ENCODE measurements around the gene SLC25A1. TPM values are rescaled to one million over a fixed set of nuclear protein-coding genes. Genes with fewer than 3 reads are reported as not detected.

Gene SLC25A1
- total RNA-seq, 4 donors from 2014 or later: 49.2 to 68.0 (median 57.3) TPM

DNA sequence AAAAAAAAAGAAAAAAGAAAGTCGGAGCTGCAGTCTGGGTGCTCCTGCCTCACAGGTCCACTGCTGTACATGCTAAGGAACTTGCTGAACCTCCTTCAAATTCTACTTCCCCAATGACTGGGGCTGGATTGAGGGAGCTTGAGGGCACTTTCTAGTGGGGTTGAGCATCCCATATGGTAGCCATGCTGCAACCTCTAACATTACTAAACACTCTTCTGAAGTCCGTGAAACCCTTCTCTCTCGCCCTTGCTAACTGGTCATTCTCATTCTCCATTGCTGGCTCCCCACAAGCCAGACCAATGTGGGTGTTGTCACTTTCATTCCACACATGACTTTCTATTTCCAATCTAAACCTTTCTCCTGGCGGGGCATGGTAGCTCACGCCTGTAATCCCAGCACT lies 35.3 kb downstream of the SLC25A1 start:
- no peaks in the 10 kb centered on the region for H3K9me3 ChIP-seq
- peaks cover 7 to 21% (median 12%) of the 10 kb centered on the region in 3 donors for H3K4me1 ChIP-seq
- intact Hi-C loops (cut with DNase I): no loop called here
- DNase-seq: no peak
- peaks cover 23 to 47% (median 39%) of the 10 kb centered on the region in 3 donors for H3K36me3 ChIP-seq
- TF ChIP-seq, protein P1, sequence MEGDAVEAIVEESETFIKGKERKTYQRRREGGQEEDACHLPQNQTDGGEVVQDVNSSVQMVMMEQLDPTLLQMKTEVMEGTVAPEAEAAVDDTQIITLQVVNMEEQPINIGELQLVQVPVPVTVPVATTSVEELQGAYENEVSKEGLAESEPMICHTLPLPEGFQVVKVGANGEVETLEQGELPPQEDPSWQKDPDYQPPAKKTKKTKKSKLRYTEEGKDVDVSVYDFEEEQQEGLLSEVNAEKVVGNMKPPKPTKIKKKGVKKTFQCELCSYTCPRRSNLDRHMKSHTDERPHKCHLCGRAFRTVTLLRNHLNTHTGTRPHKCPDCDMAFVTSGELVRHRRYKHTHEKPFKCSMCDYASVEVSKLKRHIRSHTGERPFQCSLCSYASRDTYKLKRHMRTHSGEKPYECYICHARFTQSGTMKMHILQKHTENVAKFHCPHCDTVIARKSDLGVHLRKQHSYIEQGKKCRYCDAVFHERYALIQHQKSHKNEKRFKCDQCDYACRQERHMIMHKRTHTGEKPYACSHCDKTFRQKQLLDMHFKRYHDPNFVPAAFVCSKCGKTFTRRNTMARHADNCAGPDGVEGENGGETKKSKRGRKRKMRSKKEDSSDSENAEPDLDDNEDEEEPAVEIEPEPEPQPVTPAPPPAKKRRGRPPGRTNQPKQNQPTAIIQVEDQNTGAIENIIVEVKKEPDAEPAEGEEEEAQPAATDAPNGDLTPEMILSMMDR (IDR thresholded peaks at IDR 0.05): no peak
- no peak for TF ChIP-seq POLR2A (IDR thresholded peaks at IDR 0.05)
- H3K27ac ChIP-seq: no peak overlapping the region
- 88 to 89% methylated on average over 3 to 4 of the region's 5 CpGs for WGBS, 2 donors
- peaks cover 0 to 13% (median 0%) of the 10 kb centered on the region in 4 donors for H3K27me3 ChIP-seq
- H3K4me3 ChIP-seq: peak overlapping the region in 2 of 4 donors; percentile 80 to 90

GRCh38 chr22:19142394-19142793 lies 36.1 kb downstream of the SLC25A1 start:
- WGBS, 2 donors: 100% methylated on average over 2 to 6 of the region's 9 CpGs
- Histone ChIP-seq H3K27ac (no peak overlapping the region), H3K36me3 (peaks cover 29 to 55% (median 46%) of the 10 kb centered on the region in 3 donors), H3K27me3 (peaks cover 0 to 5% (median 0%) of the 10 kb centered on the region in 4 donors), H3K4me3 (no peak overlapping the region), H3K9me3 (no peaks in the 10 kb centered on the region), H3K4me1 (peaks cover 7 to 21% (median 12%) of the 10 kb centered on the region in 3 donors)
- TF ChIP-seq POLR2A (IDR thresholded peaks at IDR 0.05): no peak
- TF ChIP-seq, protein P1 (IDR thresholded peaks at IDR 0.05): no peak
- no peak for DNase-seq
- intact Hi-C loops (cut with DNase I): no loop called here

GRCh38 chr22:19139974-19140373 lies 38.6 kb downstream of the SLC25A1 start:
- no peak overlapping the region for H3K27ac ChIP-seq
- intact Hi-C loops (cut with DNase I): no loop called here
- TF ChIP-seq POLR2A (IDR thresholded peaks at IDR 0.05): no peak
- TF ChIP-seq, protein P1 (IDR thresholded peaks at IDR 0.05): no peak
- H3K36me3 ChIP-seq: peaks cover 37 to 79% (median 53%) of the 10 kb centered on the region in 3 donors
- WGBS, 2 donors: 43 to 66% methylated on average over 1 to 5 of the region's 5 CpGs
- DNase-seq: no peak
- no peaks in the 10 kb centered on the region for H3K27me3 ChIP-seq
- peaks cover 7 to 20% (median 12%) of the 10 kb centered on the region in 3 donors for H3K4me1 ChIP-seq
- no peaks in the 10 kb centered on the region for H3K9me3 ChIP-seq
- H3K4me3 ChIP-seq: no peak overlapping the region

- Histone ChIP-seq H3K27me3 (no peaks in the 10 kb centered on the region), H3K4me1 (peaks cover 6 to 13% (median 12%) of the 10 kb centered on the region in 3 donors), H3K4me3 (no peak overlapping the region), H3K27ac (no peak overlapping the region), H3K9me3 (no peaks in the 10 kb centered on the region), H3K36me3 (peaks cover 44 to 89% (median 63%) of the 10 kb centered on the region in 3 donors)
- intact Hi-C loops (cut with DNase I): no loop called here
- TF ChIP-seq, protein P1 (IDR thresholded peaks at IDR 0.05): no peak
- no peak for DNase-seq
- no CpG with 5 or more reads among the region's 9 CpGs for WGBS, 2 donors
Measured at GRCh38 chr22:19139001-19139356, 39.6 kb downstream of the SLC25A1 start.

- no peak for DNase-seq
- Histone ChIP-seq H3K27ac (no peak overlapping the region), H3K9me3 (no peaks in the 10 kb centered on the region), H3K27me3 (no peaks in the 10 kb centered on the region), H3K4me1 (peaks cover under 1 to 7% (median 7%) of the 10 kb centered on the region in 3 donors), H3K36me3 (peaks cover 50 to 95% (median 68%) of the 10 kb centered on the region in 3 donors), H3K4me3 (no peak overlapping the region)
- 52 to 57% methylated on average over 5 to 10 of the region's 15 CpGs for WGBS, 2 donors
- TF ChIP-seq, protein P1 (IDR thresholded peaks at IDR 0.05): no peak
- no peak for TF ChIP-seq POLR2A (IDR thresholded peaks at IDR 0.05)
- intact Hi-C loops (cut with DNase I): no loop called here
Measured at GRCh38 chr22:19138217-19139000, 40.1 kb downstream of the SLC25A1 start.
